Neural cell (in vitro differentiated cells): ENCODE measurements around the gene THBS2.

Experiments used
- TF ChIP-seq, protein P1 (sequence below): fragments of 450-650 bp; IDR thresholded peaks from 2 replicates; pipeline ENCODE4 v1.5.1; 2014; ENCODE audit warnings: antibody characterized with exemption, mild to moderate bottlenecking, moderate library complexity; ENCODE audit not compliant: poor library complexity, severe bottlenecking
- TF ChIP-seq, protein P2 (sequence below): IDR thresholded peaks from 2 replicates; pipeline ENCODE4 v1.6.1; 2012; ENCODE audit warnings: borderline replicate concordance

DNA sequence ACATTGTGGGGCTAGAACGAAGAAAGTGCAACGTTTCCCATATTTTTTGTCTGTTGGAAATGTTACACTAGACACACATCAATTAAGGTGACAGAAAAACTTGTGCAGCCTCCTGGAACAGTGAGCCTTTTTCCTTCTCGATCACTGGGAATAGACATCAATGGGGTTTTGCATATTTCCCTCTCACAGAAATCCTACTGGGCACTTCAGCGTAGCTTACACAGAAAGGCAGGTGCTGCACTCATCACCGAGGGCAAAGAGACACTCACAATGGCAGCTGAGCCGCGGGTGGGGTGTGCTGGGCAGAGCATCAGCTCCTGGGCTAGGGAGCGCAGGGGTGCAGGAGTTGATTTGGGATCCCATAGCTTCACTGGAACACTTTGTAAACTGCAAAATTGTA is 64.5 kb downstream of the THBS2 start:
- TF ChIP-seq, protein P1, sequence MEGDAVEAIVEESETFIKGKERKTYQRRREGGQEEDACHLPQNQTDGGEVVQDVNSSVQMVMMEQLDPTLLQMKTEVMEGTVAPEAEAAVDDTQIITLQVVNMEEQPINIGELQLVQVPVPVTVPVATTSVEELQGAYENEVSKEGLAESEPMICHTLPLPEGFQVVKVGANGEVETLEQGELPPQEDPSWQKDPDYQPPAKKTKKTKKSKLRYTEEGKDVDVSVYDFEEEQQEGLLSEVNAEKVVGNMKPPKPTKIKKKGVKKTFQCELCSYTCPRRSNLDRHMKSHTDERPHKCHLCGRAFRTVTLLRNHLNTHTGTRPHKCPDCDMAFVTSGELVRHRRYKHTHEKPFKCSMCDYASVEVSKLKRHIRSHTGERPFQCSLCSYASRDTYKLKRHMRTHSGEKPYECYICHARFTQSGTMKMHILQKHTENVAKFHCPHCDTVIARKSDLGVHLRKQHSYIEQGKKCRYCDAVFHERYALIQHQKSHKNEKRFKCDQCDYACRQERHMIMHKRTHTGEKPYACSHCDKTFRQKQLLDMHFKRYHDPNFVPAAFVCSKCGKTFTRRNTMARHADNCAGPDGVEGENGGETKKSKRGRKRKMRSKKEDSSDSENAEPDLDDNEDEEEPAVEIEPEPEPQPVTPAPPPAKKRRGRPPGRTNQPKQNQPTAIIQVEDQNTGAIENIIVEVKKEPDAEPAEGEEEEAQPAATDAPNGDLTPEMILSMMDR, result no peak
- TF ChIP-seq, protein P2, sequence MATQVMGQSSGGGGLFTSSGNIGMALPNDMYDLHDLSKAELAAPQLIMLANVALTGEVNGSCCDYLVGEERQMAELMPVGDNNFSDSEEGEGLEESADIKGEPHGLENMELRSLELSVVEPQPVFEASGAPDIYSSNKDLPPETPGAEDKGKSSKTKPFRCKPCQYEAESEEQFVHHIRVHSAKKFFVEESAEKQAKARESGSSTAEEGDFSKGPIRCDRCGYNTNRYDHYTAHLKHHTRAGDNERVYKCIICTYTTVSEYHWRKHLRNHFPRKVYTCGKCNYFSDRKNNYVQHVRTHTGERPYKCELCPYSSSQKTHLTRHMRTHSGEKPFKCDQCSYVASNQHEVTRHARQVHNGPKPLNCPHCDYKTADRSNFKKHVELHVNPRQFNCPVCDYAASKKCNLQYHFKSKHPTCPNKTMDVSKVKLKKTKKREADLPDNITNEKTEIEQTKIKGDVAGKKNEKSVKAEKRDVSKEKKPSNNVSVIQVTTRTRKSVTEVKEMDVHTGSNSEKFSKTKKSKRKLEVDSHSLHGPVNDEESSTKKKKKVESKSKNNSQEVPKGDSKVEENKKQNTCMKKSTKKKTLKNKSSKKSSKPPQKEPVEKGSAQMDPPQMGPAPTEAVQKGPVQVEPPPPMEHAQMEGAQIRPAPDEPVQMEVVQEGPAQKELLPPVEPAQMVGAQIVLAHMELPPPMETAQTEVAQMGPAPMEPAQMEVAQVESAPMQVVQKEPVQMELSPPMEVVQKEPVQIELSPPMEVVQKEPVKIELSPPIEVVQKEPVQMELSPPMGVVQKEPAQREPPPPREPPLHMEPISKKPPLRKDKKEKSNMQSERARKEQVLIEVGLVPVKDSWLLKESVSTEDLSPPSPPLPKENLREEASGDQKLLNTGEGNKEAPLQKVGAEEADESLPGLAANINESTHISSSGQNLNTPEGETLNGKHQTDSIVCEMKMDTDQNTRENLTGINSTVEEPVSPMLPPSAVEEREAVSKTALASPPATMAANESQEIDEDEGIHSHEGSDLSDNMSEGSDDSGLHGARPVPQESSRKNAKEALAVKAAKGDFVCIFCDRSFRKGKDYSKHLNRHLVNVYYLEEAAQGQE, result no peak
